ENCODE results near the gene ZCCHC3.

DNA sequence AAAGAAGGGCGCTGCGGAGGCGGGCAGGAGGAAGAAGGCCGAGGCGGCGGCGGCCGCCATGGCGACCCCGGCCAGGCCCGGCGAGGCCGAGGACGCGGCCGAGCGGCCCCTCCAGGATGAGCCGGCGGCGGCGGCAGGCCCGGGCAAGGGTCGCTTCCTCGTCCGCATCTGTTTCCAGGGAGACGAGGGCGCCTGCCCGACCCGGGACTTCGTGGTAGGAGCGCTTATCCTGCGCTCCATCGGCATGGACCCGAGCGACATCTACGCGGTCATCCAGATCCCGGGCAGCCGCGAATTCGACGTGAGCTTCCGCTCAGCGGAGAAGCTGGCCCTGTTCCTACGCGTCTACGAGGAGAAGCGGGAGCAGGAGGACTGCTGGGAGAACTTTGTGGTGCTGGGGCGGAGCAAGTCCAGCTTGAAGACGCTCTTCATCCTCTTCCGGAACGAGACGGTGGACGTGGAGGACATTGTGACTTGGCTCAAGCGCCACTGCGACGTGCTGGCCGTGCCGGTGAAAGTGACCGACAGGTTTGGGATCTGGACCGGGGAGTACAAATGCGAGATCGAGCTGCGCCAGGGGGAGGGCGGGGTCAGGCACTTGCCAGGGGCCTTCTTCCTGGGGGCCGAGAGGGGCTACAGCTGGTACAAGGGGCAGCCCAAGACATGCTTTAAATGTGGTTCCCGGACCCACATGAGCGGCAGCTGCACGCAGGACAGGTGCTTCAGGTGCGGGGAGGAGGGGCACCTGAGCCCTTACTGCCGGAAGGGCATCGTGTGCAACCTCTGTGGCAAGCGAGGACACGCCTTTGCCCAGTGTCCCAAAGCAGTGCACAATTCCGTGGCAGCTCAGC, 780 bp downstream of the ZCCHC3 start:
- TF ChIP-seq, protein P1, sequence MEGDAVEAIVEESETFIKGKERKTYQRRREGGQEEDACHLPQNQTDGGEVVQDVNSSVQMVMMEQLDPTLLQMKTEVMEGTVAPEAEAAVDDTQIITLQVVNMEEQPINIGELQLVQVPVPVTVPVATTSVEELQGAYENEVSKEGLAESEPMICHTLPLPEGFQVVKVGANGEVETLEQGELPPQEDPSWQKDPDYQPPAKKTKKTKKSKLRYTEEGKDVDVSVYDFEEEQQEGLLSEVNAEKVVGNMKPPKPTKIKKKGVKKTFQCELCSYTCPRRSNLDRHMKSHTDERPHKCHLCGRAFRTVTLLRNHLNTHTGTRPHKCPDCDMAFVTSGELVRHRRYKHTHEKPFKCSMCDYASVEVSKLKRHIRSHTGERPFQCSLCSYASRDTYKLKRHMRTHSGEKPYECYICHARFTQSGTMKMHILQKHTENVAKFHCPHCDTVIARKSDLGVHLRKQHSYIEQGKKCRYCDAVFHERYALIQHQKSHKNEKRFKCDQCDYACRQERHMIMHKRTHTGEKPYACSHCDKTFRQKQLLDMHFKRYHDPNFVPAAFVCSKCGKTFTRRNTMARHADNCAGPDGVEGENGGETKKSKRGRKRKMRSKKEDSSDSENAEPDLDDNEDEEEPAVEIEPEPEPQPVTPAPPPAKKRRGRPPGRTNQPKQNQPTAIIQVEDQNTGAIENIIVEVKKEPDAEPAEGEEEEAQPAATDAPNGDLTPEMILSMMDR (IDR thresholded peaks at IDR 0.05): no peak
- TF ChIP-seq EP300 (IDR thresholded peaks at IDR 0.05) (no peak), POLR2A (IDR thresholded peaks at IDR 0.05; ENCODE audit: low read depth) (no peak)

Measured in esophagus muscularis mucosa (tissue), 4 donors.